Urinary bladder (tissue), 4 donors: ENCODE data around the gene FAM222A. TPM values are rescaled to one million over a fixed set of nuclear protein-coding genes. Genes with fewer than 3 reads are reported as not detected.

Source experiments
- DNase-seq: peaks from one replicate; pipeline ENCODE4 v3.0.0-alpha.2; 2015; ENCODE audit errors: extremely low spot score
- H3K27ac ChIP-seq: one replicate; pipeline ENCODE4 v1.5.1; 2013; ENCODE audit warnings: low read depth, mild to moderate bottlenecking, moderate library complexity
- H3K36me3 ChIP-seq: one replicate; pipeline ENCODE4 v1.6.1; 2013; ENCODE audit warnings: mild to moderate bottlenecking, moderate library complexity; ENCODE audit not compliant: insufficient read depth
- H3K4me1 ChIP-seq: one replicate; pipeline ENCODE4 v1.6.1; 2013; ENCODE audit warnings: mild to moderate bottlenecking, moderate library complexity; ENCODE audit not compliant: insufficient read depth
- H3K4me3 ChIP-seq: one replicate; pipeline ENCODE4 v1.5.1; 2013; ENCODE audit warnings: low read depth, low read length
- WGBS: extraction: QIAGEN DNeasy Blood & Tissue Kit; methylation state at CpG from one replicate; pipeline ENCODE4 v1.1.7; 2013; 5-methylcytosine and 5-hydroxymethylcytosine counted together
- polyA plus RNA-seq: library from polyadenylated mRNA; stranded (reverse); fragments of 200-250 nt; gene quantifications from one replicate; pipeline ENCODE4 v1.2.3, GENCODE V29; 2013
- total RNA-seq: library from RNA; depleted of rRNA; stranded (reverse); fragments of >200 nt; gene quantifications from one replicate; pipeline ENCODE4 v1.2.3, GENCODE V29; 2014
- donor health status: healthy with polysubstance abuse.
- donor health status: healthy.

FAM222A gene
- total and polyA plus RNA-seq, 2 donors, result 1.2 TPM

GRCh38 chr12:109720152-109720856 lies 6.7 kb downstream of the FAM222A start:
- H3K36me3 ChIP-seq, result no peaks in the 10 kb centered on the region
- H3K4me3 ChIP-seq, result no peak overlapping the region
- no peak overlapping the region for H3K27ac ChIP-seq
- 69% methylated on average over 12 of the region's 12 CpGs for WGBS
- no peaks in the 10 kb centered on the region for H3K4me1 ChIP-seq
- no peak for DNase-seq

- Histone ChIP-seq H3K36me3 (no peaks in the 10 kb centered on the region), H3K27ac (no peak overlapping the region), H3K4me1 (no peaks in the 10 kb centered on the region), H3K4me3 (no peak overlapping the region)
- no peak for DNase-seq
- 52% methylated on average over 1 of the region's 1 CpG for WGBS
Observed at GRCh38 chr12:109720857-109721189, 7.2 kb downstream of the FAM222A start.

- Histone ChIP-seq H3K4me3 (no peak overlapping the region), H3K27ac (no peak overlapping the region), H3K36me3 (no peaks in the 10 kb centered on the region), H3K4me1 (no peaks in the 10 kb centered on the region)
- WGBS, result 86% methylated on average over 10 of the region's 10 CpGs
- no peak for DNase-seq
Observed at GRCh38 chr12:109721276-109721675, 7.7 kb downstream of the FAM222A start.

- Histone ChIP-seq H3K27ac (no peak overlapping the region), H3K36me3 (no peaks in the 10 kb centered on the region), H3K4me1 (no peaks in the 10 kb centered on the region), H3K4me3 (no peak overlapping the region)
- 87% methylated on average over 6 of the region's 6 CpGs for WGBS
- DNase-seq, result no peak
Observed at GRCh38 chr12:109722022-109722720, 8.5 kb downstream of the FAM222A start.

- H3K27ac ChIP-seq, result no peak overlapping the region
- WGBS, result 88% methylated on average over 9 of the region's 9 CpGs
- DNase-seq, result no peak
- no peaks in the 10 kb centered on the region for H3K4me1 ChIP-seq
- H3K36me3 ChIP-seq, result no peaks in the 10 kb centered on the region
- no peak overlapping the region for H3K4me3 ChIP-seq
Observed at GRCh38 chr12:109722721-109723094, 9.1 kb downstream of the FAM222A start.

GRCh38 chr12:109723311-109723881 lies 9.8 kb downstream of the FAM222A start:
- no peak for DNase-seq
- H3K4me3 ChIP-seq, result no peak overlapping the region
- H3K4me1 ChIP-seq, result no peaks in the 10 kb centered on the region
- H3K36me3 ChIP-seq, result no peaks in the 10 kb centered on the region
- 60% methylated on average over 13 of the region's 13 CpGs for WGBS
- no peak overlapping the region for H3K27ac ChIP-seq

- 93% methylated on average over 14 of the region's 14 CpGs for WGBS
Observed at GRCh38 chr12:109724321-109724892, 10.8 kb downstream of the FAM222A start.

GRCh38 chr12:109725321-109726105 lies 11.9 kb downstream of the FAM222A start:
- no peak for DNase-seq
- Histone ChIP-seq H3K4me1 (no peaks in the 10 kb centered on the region), H3K27ac (no peak overlapping the region), H3K4me3 (no peak overlapping the region), H3K36me3 (no peaks in the 10 kb centered on the region)
- 79% methylated on average over 24 of the region's 24 CpGs for WGBS

More at GRCh38 chr12:109724321-109724892, 10.8 kb downstream of the FAM222A start:
- Histone ChIP-seq H3K4me3 (no peak overlapping the region), H3K36me3 (no peaks in the 10 kb centered on the region), H3K4me1 (no peaks in the 10 kb centered on the region), H3K27ac (no peak overlapping the region)
- no peak for DNase-seq

- Histone ChIP-seq H3K27ac (no peak overlapping the region), H3K36me3 (no peaks in the 10 kb centered on the region)
- 98% methylated on average over 1 of the region's 1 CpG for WGBS
Observed at GRCh38 chr12:109726106-109726497, 12.5 kb downstream of the FAM222A start.

GRCh38 chr12:109726511-109727038 lies 12.9 kb downstream of the FAM222A start:
- no peaks in the 10 kb centered on the region for H3K4me1 ChIP-seq
- WGBS, result 83% methylated on average over 12 of the region's 12 CpGs
- H3K27ac ChIP-seq, result no peak overlapping the region
- H3K36me3 ChIP-seq, result no peaks in the 10 kb centered on the region
- no peak overlapping the region for H3K4me3 ChIP-seq
- DNase-seq, result no peak

More at GRCh38 chr12:109726106-109726497, 12.5 kb downstream of the FAM222A start:
- Histone ChIP-seq H3K4me1 (no peaks in the 10 kb centered on the region), H3K4me3 (no peak overlapping the region)
- DNase-seq, result no peak

- H3K27ac ChIP-seq, result no peak overlapping the region
- DNase-seq, result no peak
- no peaks in the 10 kb centered on the region for H3K4me1 ChIP-seq
- WGBS, result 80% methylated on average over 18 of the region's 18 CpGs
- H3K4me3 ChIP-seq, result no peak overlapping the region
- H3K36me3 ChIP-seq, result no peaks in the 10 kb centered on the region
Observed at GRCh38 chr12:109727039-109727723, 13.6 kb downstream of the FAM222A start.

- Histone ChIP-seq H3K36me3 (no peaks in the 10 kb centered on the region), H3K27ac (no peak overlapping the region), H3K4me1 (no peaks in the 10 kb centered on the region), H3K4me3 (no peak overlapping the region)
- DNase-seq, result no peak
- 79% methylated on average over 14 of the region's 14 CpGs for WGBS
Observed at GRCh38 chr12:109727746-109728726, 14.4 kb downstream of the FAM222A start.
